ENCODE results near the gene LILRB4.
"Not testable (repeated sequence)": the region's sequence is repeated elsewhere in the genome, so short reads cannot be mapped to it uniquely, and the experiment has no call there.

Gene LILRB4

GRCh38 chr19:54697716-54698115 is 34.9 kb downstream of the LILRB4 start:
- DNase-seq = not testable (repeated sequence)

GRCh38 chr19:54704928-54705327 is 42.1 kb downstream of the LILRB4 start:
- no peak for DNase-seq

- no peak for DNase-seq
These were observed 45.2 kb downstream of the LILRB4 start for GRCh38 chr19:54707962-54708361.

GRCh38 chr19:54708781-54709180 is 46.0 kb downstream of the LILRB4 start:
- no peak for DNase-seq

- DNase-seq = no peak
These were observed 46.6 kb downstream of the LILRB4 start for GRCh38 chr19:54709212-54709948.

GRCh38 chr19:54709956-54710355 is 47.2 kb downstream of the LILRB4 start:
- not testable (repeated sequence) for DNase-seq

Measured in SHP77 treated with DMSO at 0.1 percent for 48 hours (cell line).